ENCODE data around the gene C19orf81. TPM values are rescaled to one million over a fixed set of nuclear protein-coding genes. Genes with fewer than 3 reads are reported as not detected.
"Not testable (repeated sequence)": the region's sequence is repeated elsewhere in the genome, so short reads cannot be mapped to it uniquely, and the experiment has no call there.

C19orf81 gene
- total RNA-seq, 1 experiment from 2014 or later: not detected

DNA sequence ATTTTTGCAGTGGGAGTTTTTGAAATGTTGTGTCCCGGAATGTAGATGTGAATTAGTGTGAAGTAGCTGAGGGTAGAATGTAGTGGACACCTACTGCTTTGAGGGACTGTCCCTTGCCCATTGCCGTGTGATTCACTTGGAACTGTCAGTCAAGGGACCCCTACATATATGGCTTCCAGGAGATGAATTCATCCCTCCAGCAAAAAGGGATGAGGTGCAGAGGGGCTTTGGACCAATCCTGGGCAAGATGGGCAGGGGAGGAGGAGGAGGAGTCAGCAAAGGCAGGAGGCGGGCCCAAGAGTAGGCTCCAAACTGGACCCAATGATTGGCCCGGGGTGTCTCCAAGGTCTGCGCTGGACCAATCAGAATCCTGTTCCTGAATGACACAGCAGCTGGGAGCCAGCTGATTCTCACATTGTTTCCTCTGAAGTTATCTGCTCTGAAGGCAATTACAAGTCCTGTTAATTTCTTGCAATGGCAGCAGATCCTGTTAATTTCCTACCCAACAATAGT, 28.8 kb upstream of the C19orf81 start:
- POLR2A ChIA-PET (ENCODE audit: unreplicated experiment); H3F3A ChIP-seq (ENCODE audit: insufficient read depth, low read depth); DNase-seq; H3K27ac ChIP-seq; H2AFZ ChIP-seq; H3K36me3 ChIP-seq (ENCODE audit: low read depth); intact Hi-C loops (cut with micrococcal nuclease; ENCODE audit: unreplicated experiment); H4K20me1 ChIP-seq (ENCODE audit: insufficient read depth); H3K9me3 ChIP-seq (ENCODE audit: insufficient read depth, low read depth); H3K4me2 ChIP-seq; H3K9me2 ChIP-seq (ENCODE audit: insufficient read depth); CTCF ChIA-PET; H3K79me2 ChIP-seq (ENCODE audit: low read depth); BruUV-seq (replicated peaks); H3K4me3 ChIP-seq; H3K4me1 ChIP-seq (replicated peaks; ENCODE audit: insufficient read depth): not testable (repeated sequence)
- H3K27me3 ChIP-seq (ENCODE audit: insufficient read depth, low read depth): peaks cover 55% of the 10 kb centered on the region

DNA sequence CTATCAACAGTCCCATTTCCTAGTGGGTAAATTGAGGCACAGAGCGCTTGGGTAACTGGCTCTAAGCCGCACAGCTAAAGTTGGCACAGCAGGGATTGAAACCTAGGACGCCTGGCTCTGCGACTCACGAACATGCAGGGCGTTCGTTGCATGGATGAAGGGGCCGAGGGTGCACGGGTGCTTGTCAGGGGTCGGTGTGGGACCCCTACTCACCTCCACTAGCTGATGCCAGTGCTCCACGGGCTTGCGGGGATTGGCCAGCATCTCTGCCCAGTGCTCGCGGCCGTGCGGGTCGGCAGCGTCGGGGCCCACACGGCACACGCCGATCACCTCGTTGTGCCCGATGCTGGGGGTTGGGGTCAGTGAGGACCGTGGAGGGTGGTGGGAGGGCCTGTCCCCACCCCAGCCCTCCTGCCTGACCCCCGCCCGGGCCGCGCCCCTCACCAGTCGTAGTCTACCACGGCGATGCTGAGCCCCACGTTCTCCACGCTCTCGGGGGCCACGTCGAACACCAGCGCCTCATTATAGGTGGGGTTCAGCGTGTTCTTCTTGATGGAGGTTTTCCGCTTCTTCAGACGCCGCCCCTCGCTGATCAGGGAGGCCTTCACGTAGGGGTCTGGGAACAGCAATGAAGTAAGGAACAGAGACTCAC, 24.2 kb upstream of the C19orf81 start:
- Histone ChIP-seq H3K79me2 (ENCODE audit: low read depth) (no peaks in the 10 kb centered on the region), H2AFZ (no peak overlapping the region), H3K4me2 (no peak overlapping the region), H3K27me3 (ENCODE audit: insufficient read depth, low read depth) (peaks cover 82% of the 10 kb centered on the region), H3K4me3 (no peak overlapping the region), H3F3A (ENCODE audit: insufficient read depth, low read depth) (no peaks in the 10 kb centered on the region), H3K9me3 (ENCODE audit: insufficient read depth, low read depth) (no peaks in the 10 kb centered on the region), H3K27ac (no peak overlapping the region), H4K20me1 (ENCODE audit: insufficient read depth) (no peaks in the 10 kb centered on the region; the same call in none of the 2 replicates), H3K4me1 (replicated peaks; ENCODE audit: insufficient read depth) (no peaks in the 10 kb centered on the region), H3K36me3 (ENCODE audit: low read depth) (no peaks in the 10 kb centered on the region), H3K9me2 (ENCODE audit: insufficient read depth) (no peaks in the 10 kb centered on the region)
- intact Hi-C loops (cut with micrococcal nuclease; ENCODE audit: unreplicated experiment): no loop called here
- no TSS peak for BruUV-seq (replicated peaks)
- no peak for DNase-seq
- CTCF ChIA-PET: no interaction called here
- TF ChIP-seq, protein P1, sequence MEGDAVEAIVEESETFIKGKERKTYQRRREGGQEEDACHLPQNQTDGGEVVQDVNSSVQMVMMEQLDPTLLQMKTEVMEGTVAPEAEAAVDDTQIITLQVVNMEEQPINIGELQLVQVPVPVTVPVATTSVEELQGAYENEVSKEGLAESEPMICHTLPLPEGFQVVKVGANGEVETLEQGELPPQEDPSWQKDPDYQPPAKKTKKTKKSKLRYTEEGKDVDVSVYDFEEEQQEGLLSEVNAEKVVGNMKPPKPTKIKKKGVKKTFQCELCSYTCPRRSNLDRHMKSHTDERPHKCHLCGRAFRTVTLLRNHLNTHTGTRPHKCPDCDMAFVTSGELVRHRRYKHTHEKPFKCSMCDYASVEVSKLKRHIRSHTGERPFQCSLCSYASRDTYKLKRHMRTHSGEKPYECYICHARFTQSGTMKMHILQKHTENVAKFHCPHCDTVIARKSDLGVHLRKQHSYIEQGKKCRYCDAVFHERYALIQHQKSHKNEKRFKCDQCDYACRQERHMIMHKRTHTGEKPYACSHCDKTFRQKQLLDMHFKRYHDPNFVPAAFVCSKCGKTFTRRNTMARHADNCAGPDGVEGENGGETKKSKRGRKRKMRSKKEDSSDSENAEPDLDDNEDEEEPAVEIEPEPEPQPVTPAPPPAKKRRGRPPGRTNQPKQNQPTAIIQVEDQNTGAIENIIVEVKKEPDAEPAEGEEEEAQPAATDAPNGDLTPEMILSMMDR (conservative IDR thresholded peaks at IDR 0.05): no peak
- TF ChIP-seq EZH2 (IDR thresholded peaks at IDR 0.05; ENCODE audit: low read depth): no peak
- POLR2A ChIA-PET (ENCODE audit: unreplicated experiment): no interaction called here

- CTCF ChIA-PET: no interaction called here
- Histone ChIP-seq H2AFZ (no peak overlapping the region), H3K9me2 (ENCODE audit: insufficient read depth) (no peaks in the 10 kb centered on the region), H3K9me3 (ENCODE audit: insufficient read depth, low read depth) (no peaks in the 10 kb centered on the region), H3K4me1 (replicated peaks; ENCODE audit: insufficient read depth) (no peaks in the 10 kb centered on the region), H3K27ac (no peak overlapping the region), H3K79me2 (ENCODE audit: low read depth) (no peaks in the 10 kb centered on the region), H3K27me3 (ENCODE audit: insufficient read depth, low read depth) (peaks cover 82% of the 10 kb centered on the region), H3K4me2 (no peak overlapping the region), H3K36me3 (ENCODE audit: low read depth) (no peaks in the 10 kb centered on the region), H4K20me1 (ENCODE audit: insufficient read depth) (no peaks in the 10 kb centered on the region; the same call in none of the 2 replicates), H3K4me3 (no peak overlapping the region), H3F3A (ENCODE audit: insufficient read depth, low read depth) (no peaks in the 10 kb centered on the region)
- no TSS peak for BruUV-seq (replicated peaks)
- POLR2A ChIA-PET (ENCODE audit: unreplicated experiment): interaction anchor here (0.7 kb wide), 1 partner anchor 42 kb away, joined by 6 read pairs; no protein-coding TSS in a partner anchor
- TF ChIP-seq, protein P1 (conservative IDR thresholded peaks at IDR 0.05): no peak
- TF ChIP-seq EZH2 (IDR thresholded peaks at IDR 0.05; ENCODE audit: low read depth): no peak
- intact Hi-C loops (cut with micrococcal nuclease; ENCODE audit: unreplicated experiment): no loop called here
- DNase-seq: no peak
Measured at GRCh38 chr19:50626011-50626410, 23.2 kb upstream of the C19orf81 start.

- no peak overlapping the region for H3K27ac ChIP-seq
- no peak overlapping the region for H3K4me2 ChIP-seq
- no peaks in the 10 kb centered on the region for H3F3A ChIP-seq (ENCODE audit: insufficient read depth, low read depth)
- H3K27me3 ChIP-seq (ENCODE audit: insufficient read depth, low read depth): peaks cover 82% of the 10 kb centered on the region
- no peak overlapping the region for H2AFZ ChIP-seq
- CTCF ChIA-PET: no interaction called here
- H3K9me3 ChIP-seq (ENCODE audit: insufficient read depth, low read depth): no peaks in the 10 kb centered on the region
- TF ChIP-seq, protein P1 (conservative IDR thresholded peaks at IDR 0.05): no peak
- no peak for TF ChIP-seq EZH2 (IDR thresholded peaks at IDR 0.05; ENCODE audit: low read depth)
- intact Hi-C loops (cut with micrococcal nuclease; ENCODE audit: unreplicated experiment): no loop called here
- H3K4me3 ChIP-seq: no peak overlapping the region
- no peaks in the 10 kb centered on the region; the same call in none of the 2 replicates for H4K20me1 ChIP-seq (ENCODE audit: insufficient read depth)
- no peaks in the 10 kb centered on the region for H3K79me2 ChIP-seq (ENCODE audit: low read depth)
- BruUV-seq (replicated peaks): no TSS peak
- POLR2A ChIA-PET (ENCODE audit: unreplicated experiment): no interaction called here
- H3K36me3 ChIP-seq (ENCODE audit: low read depth): no peaks in the 10 kb centered on the region
- H3K9me2 ChIP-seq (ENCODE audit: insufficient read depth): no peaks in the 10 kb centered on the region
- no peaks in the 10 kb centered on the region for H3K4me1 ChIP-seq (replicated peaks; ENCODE audit: insufficient read depth)
- DNase-seq: no peak
Measured at GRCh38 chr19:50626795-50627194, 22.4 kb upstream of the C19orf81 start.
